Glomerular visceral epithelial cell (primary cell): ENCODE results near the gene FAM76A.
"Not testable (repeated sequence)": the region's sequence is repeated elsewhere in the genome, so short reads cannot be mapped to it uniquely, and the experiment has no call there.

Experiments
- DNase-seq: peaks from one replicate; pipeline ENCODE4 v3.0.0-alpha.2; 2016; ENCODE audit errors: extremely low spot score

FAM76A gene

GRCh38 chr1:27725374-27726172, at the start of gene FAM76A:
FAM76A (plus strand) TSS chr1:27725961; CDS start chr1:27726081, 120 bp downstream.
- DNase-seq: peak; percentile 99

GRCh38 chr1:27676410-27676809, 49.4 kb upstream of the FAM76A start:
- no peak for DNase-seq

DNA sequence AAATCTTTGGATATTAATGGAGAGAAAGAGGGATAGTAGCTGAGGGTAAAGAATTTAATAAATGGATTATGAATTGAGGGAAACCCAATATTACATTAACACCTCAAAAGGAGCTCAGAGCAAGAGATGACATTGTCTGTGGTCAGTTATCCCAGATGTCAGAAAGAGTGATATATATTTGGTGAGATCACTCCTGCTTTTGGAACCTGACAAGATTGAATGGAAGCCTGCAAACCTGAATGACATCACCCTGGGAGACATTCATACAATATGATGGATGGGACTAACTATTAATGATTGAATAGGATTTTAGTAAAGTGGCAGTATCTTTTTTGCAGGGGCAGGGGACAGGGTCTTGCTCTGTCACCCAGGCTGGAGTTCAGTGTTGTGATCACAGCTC, 47.0 kb upstream of the FAM76A start:
- no peak for DNase-seq

- not testable (repeated sequence) for DNase-seq
Observed at GRCh38 chr1:27680225-27680791, 45.5 kb upstream of the FAM76A start.

GRCh38 chr1:27681580-27681979, 44.2 kb upstream of the FAM76A start:
- DNase-seq: not testable (repeated sequence)

GRCh38 chr1:27682351-27682944, 43.3 kb upstream of the FAM76A start:
- no peak for DNase-seq

- DNase-seq: no peak
Observed at GRCh38 chr1:27684176-27684575, 41.6 kb upstream of the FAM76A start.

GRCh38 chr1:27686223-27686990, 39.4 kb upstream of the FAM76A start:
- DNase-seq: no peak

GRCh38 chr1:27687906-27688305, 37.9 kb upstream of the FAM76A start:
- no peak for DNase-seq

DNA sequence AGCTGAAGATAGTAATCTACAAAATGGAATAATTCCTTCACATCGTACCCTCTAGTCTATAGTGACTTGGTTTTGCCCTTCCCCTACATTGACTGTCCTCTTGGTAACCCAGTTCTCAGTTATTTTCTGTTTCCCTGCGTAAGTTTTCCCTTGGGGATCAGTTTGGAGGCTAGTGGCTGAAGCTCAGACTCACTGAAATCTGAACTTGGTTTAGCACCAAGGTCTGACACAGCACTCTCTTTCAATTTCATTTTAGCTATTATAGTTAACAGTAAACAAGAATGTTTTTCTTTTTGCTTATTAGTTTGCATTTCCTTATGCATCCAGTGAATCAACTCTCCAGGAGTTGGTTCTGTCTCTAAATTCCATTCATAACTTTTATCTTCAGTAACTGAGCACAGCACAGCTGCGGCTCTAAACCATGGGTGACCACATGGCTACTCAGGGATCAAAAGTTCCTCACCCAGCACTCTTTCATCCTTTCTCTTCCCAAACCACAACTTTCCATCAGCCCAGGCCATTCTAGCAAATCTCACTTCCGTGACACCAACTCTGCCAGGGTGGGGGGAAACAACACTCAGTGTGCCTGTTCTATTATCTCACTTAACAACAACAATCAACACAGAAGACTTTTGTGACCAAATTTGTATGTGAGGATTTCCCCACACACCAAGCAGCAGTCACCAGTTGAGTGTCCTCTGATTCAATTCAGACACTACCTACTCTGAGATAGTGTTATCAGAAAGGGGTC, 36.2 kb upstream of the FAM76A start:
- peak; percentile 60 for DNase-seq

DNA sequence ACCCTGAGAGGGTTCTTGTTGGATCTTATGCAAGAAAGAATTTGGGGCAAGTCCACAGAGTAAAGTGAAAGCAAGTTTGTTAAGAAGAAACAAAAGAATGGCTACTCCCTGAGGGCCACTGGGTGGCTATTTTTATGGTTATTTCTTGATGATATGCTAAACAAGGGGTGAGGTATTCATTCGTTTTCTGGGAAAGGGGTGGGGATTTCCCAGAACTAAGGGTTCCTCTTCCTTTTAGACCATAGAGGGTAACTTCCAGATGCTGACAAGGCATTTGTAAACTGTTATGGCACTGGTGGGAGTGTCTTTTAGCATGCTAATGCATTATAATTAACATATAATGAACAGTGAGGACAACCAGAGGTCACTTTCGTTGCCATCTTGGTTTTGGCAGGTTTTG, 35.6 kb upstream of the FAM76A start:
- no peak for DNase-seq

DNA sequence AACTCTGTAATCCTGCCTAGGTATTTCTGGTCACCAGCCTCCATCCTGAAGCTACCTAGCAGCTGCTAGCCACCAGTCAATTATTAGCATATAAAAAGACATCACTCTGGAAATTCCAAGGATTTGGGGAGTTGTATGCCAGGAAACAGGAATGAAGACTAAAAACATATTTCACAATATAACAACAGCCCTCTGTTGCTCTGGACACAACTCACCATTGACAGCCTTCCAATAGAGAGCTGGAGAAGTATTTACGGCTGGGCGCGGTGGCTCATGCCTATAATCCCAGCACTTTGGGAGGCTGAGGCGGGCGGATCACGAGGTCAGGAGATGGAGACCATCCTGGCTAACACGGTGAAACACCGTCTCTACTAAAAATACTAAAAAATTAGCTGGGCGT, 28.9 kb upstream of the FAM76A start:
- DNase-seq: not testable (repeated sequence)

DNA sequence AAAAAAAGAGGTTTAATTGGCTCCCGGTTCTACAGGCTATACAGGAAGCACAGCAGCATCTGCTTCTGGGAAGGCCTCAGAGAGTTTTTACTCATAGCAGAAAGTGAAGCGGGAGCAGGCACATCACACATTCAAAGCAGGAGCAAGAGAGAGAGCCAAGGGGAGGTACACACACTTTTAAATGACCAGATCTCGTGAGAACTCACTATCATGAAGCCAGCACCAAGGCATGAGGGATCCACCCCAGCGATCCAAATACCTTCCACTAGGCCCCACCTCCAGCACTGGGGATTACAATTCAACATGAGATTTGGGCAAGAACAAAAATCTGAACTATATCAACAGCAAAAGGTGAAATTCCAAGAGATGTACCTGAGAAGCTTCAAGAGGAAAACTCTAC, 20.8 kb upstream of the FAM76A start:
- DNase-seq: no peak

DNA sequence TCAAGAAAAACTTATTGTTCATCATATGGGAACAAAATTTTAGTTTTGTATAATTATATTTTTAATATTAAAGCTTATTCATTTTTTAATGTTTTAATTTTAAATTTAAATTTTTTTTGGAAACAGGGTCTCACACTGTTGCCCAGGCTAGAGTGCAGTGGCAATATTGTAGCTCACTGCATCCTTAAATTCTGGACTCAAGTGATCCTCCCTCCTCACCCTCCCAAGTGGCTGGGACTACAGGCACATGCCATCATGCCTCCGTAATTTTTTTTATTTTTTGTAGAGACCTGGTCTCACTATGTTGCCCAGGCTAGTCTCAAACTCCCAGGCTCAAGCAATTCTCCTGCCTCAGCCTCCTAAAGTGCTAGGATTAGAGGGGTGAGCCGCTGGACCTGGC, 20.2 kb upstream of the FAM76A start:
- no peak for DNase-seq

DNA sequence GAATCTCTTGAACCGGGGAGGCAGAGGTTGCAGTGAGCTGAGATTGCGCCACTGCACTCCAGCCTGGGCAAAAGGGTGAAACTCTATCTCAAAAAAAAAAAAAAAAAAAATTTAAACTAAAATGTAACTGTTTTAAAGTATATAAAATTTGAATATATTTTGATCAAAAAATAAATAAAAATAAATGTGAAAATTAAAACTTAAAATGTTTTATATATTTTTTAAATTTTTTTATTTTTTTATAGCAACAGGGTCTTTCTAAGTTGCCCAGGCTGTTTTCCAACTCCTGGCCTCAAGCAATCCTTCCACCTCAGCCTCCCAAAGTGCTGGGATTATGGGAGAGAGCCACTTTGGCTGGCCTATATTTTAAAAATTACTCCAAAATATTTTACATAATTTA, 15.2 kb upstream of the FAM76A start:
- no peak for DNase-seq

DNA sequence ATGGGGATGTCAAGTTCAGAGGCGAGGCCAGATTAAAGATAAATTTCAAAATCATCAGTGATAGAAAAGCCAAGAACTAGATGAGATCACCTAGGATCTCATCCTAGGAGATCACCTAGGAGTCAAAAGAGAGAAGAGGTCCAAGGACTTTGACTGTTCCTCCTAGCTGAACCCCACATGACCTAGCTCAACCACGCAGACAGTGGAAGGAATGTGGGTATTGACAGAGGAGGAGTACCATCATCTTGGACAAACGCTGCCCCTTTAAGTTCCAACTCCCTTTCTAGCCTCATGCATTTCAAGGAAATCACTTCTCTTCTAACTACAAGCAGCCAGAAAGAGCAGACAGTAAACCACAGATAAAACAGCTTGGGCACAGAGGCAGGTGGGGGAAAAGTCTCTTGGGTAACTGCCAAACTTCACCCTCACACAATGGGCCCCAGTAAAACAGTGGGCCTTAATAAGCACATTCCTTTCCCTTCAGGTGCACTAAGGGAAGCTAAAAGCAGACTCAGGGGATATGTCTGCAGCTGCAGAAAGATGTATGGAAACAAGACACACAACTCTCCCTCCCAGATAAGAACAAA, 12.5 kb upstream of the FAM76A start:
- DNase-seq: peak; percentile 2

GRCh38 chr1:27713869-27714513, 11.8 kb upstream of the FAM76A start:
- no peak for DNase-seq

GRCh38 chr1:27716262-27716895, 9.4 kb upstream of the FAM76A start:
- no peak for DNase-seq

- peak; percentile 12 for DNase-seq
Observed at GRCh38 chr1:27719286-27720251, 6.2 kb upstream of the FAM76A start.
